B cell (primary cell): ENCODE results near the gene PRDM4. TPM values are rescaled to one million over a fixed set of nuclear protein-coding genes. Genes with fewer than 3 reads are reported as not detected.
A peak's percentile ranks its signal among the peaks of the same experiment; 100 is the strongest.

Source experiments
- ATAC-seq: fragments of 200-7000 bp; cut with Tn5 transposase; one replicate; pipeline ENCODE4 v1.10.0; 2021; ENCODE audit warnings: low read depth, mild to moderate bottlenecking, moderate number of reproducible peaks, moderate library complexity
- CTCF ChIA-PET: fragments of 350-600 bp; sonication (Branson Sonifier 250); formaldehyde crosslinking; loops from one replicate; lab custom pipeline; 2021; ENCODE audit warnings: antibody characterized with exemption, inconsistent platforms; lab: Charles Lee
- POLR2A ChIA-PET: fragments of 350-600 bp; sonication (Branson Sonifier 250); formaldehyde crosslinking; loops from one replicate; lab custom pipeline; 2021; ENCODE audit warnings: antibody characterized with exemption; lab: Charles Lee
- DNase-seq: peaks from one replicate; pipeline ENCODE4 v3.0.0; 2013
- H2AFZ ChIP-seq: 2 replicates; pipeline ENCODE4 v1.6.1; 2012; ENCODE audit warnings: mild to moderate bottlenecking, low read depth, low read length; ENCODE audit not compliant: insufficient read depth, poor library complexity, severe bottlenecking
- H3K27ac ChIP-seq, 2 donors: 1 replicate in 1 of 2; 2 replicates in 1 of 2; pipeline ENCODE4 v1.5.1; 2012 to 2013; ENCODE audit warnings: low read length in 2 of 2, mild to moderate bottlenecking in 2 of 2, moderate library complexity in 1 of 2
- H3K27me3 ChIP-seq, 4 experiments: fragments of 200-600 bp in 1 of 4; sonication (generic) in 1 of 4; replicated peaks in 1 of 4; 1 replicate in 2 of 4; 2 replicates in 2 of 4; pipeline versions ENCODE4 v1.6.1 to v1.7.0; 2013 to 2016; ENCODE audit warnings: low read length in 3 of 4, mild to moderate bottlenecking in 2 of 4, mixed read lengths in 1 of 4, moderate library complexity in 1 of 4; ENCODE audit not compliant: insufficient read depth in 4 of 4, control insufficient read depth in 3 of 4; ENCODE audit errors: control extremely low read depth in 1 of 4
- H3K36me3 ChIP-seq, 2 experiments: replicated peaks in 1 of 2; 1 replicate in 1 of 2; 2 replicates in 1 of 2; pipeline versions ENCODE4 v1.6.1 to v1.7.1; 2013; ENCODE audit warnings: low read length in 1 of 2; ENCODE audit not compliant: insufficient read depth in 2 of 2, control insufficient read depth in 1 of 2; ENCODE audit errors: control extremely low read depth in 1 of 2, extremely low read depth in 1 of 2
- H3K4me1 ChIP-seq, 2 donors: fragments of 200-600 bp in 1 of 2; sonication (generic) in 1 of 2; 1 replicate in 1 of 2; 2 replicates in 1 of 2; pipeline versions ENCODE4 v1.5.1 to v1.6.1; 2013 to 2017; ENCODE audit warnings: low read length in 2 of 2; ENCODE audit not compliant: control insufficient read depth in 2 of 2, insufficient read depth in 2 of 2
- H3K4me2 ChIP-seq: replicated peaks from 2 replicates; pipeline ENCODE3; 2012; ENCODE audit warnings: mild to moderate bottlenecking, low read depth, low read length; ENCODE audit not compliant: poor library complexity, severe bottlenecking
- H3K4me3 ChIP-seq, 5 experiments: fragments of 200-600 bp in 1 of 5; sonication (generic) in 1 of 5; 1 replicate in 3 of 5; 2 replicates in 2 of 5; pipeline versions ENCODE4 v1.5.1 to v1.7.0; 2011 to 2016; ENCODE audit warnings: low read length in 4 of 5, mild to moderate bottlenecking in 4 of 5, low read depth in 2 of 5, control low read depth in 1 of 5, moderate library complexity in 1 of 5; ENCODE audit not compliant: insufficient read depth in 1 of 5; ENCODE audit errors: control extremely low read depth in 1 of 5, extremely low read depth in 1 of 5
- H3K79me2 ChIP-seq: fragments of 200-600 bp; sonication (generic); one replicate; pipeline ENCODE4 v1.6.0; 2016; ENCODE audit warnings: low read length; ENCODE audit not compliant: control insufficient read depth, insufficient read depth
- H3K9ac ChIP-seq: fragments of 200-600 bp; sonication (generic); 2 replicates; pipeline ENCODE4 v1.6.1; 2017; ENCODE audit warnings: mild to moderate bottlenecking, low read length, moderate library complexity
- H3K9me3 ChIP-seq, 3 donors: one replicate each; pipeline versions ENCODE4 v1.6.1 to v1.7.1; 2013; ENCODE audit warnings: low read length in 2 of 3; ENCODE audit not compliant: control insufficient read depth in 2 of 3, insufficient read depth in 1 of 3; ENCODE audit errors: control extremely low read depth in 1 of 3
- H4K20me1 ChIP-seq: 2 replicates; pipeline ENCODE4 v1.6.0; 2012; ENCODE audit warnings: mild to moderate bottlenecking, low read length; ENCODE audit not compliant: insufficient read depth, control insufficient read depth, poor library complexity, severe bottlenecking
- H3K27ac Mint-ChIP-seq: one replicate; pipeline ENCODE4 v1.8.0; 2021; ENCODE audit warnings: mixed read lengths
- H3K27me3 Mint-ChIP-seq: one replicate; pipeline ENCODE4 v1.8.0; 2021; ENCODE audit warnings: mixed read lengths
- H3K4me1 Mint-ChIP-seq: one replicate; pipeline ENCODE4 v1.8.0; 2021; ENCODE audit warnings: mixed read lengths
- H3K4me3 Mint-ChIP-seq: one replicate; pipeline ENCODE4 v1.8.0; 2021; ENCODE audit warnings: mixed read lengths
- H3K9me3 Mint-ChIP-seq: one replicate; pipeline ENCODE4 v1.8.0; 2022; ENCODE audit warnings: mixed read lengths; ENCODE audit not compliant: insufficient read depth
- CTCF ChIP-seq: fragments of 200-600 bp; IDR thresholded peaks from one replicate; pipeline ENCODE4 v1.8.0; 2022; ENCODE audit warnings: antibody characterized with exemption, mild to moderate bottlenecking
- EZH2 ChIP-seq: IDR thresholded peaks from 2 replicates; pipeline ENCODE4 v1.6.1; 2012; ENCODE audit warnings: borderline replicate concordance, low read depth, mild to moderate bottlenecking, moderate library complexity, low read length; ENCODE audit not compliant: insufficient read depth, poor library complexity, severe bottlenecking
- WGBS: methylation state at CpG from one replicate; pipeline ENCODE4 v1.1.5; 2013; ENCODE audit warnings: missing lambda C conversion rate; ENCODE audit not compliant: insufficient coverage; 5-methylcytosine and 5-hydroxymethylcytosine counted together
- intact Hi-C: fragments of 100-400 bp; cut with micrococcal nuclease; formaldehyde crosslinking; loops from one replicate; pipeline ENCODE4 v1.10.0; 2022
- polyA plus RNA-seq: library from polyadenylated mRNA; depleted of rRNA; stranded (reverse); fragments of >200 nt; gene quantifications from 2 replicates; pipeline ENCODE4 v1.2.3, GENCODE V29; 2012
- total RNA-seq, 2 donors: library from RNA; stranded (reverse); fragments of 120-200 nt in 1 of 2; gene quantifications; 1 replicate in 1 of 2; 2 replicates in 1 of 2; pipeline versions ENCODE4 v1.2.3 to v1.2.4, GENCODE V29; 2013 to 2022

PRDM4 gene
- total and polyA plus RNA-seq, 2 donors (not counting 1 experiment from before 2014, with no cell fraction given), result 50.1 to 117 TPM

- peaks cover 28% of the 10 kb centered on the region for H3K4me1 Mint-ChIP-seq
Measured at GRCh38 chr12:107704041-107704440, 56.9 kb downstream of the PRDM4 start.

More at GRCh38 chr12:107704041-107704440, 56.9 kb downstream of the PRDM4 start:
- WGBS, result 81% methylated on average over 3 of the region's 5 CpGs
- Mint-ChIP-seq H3K4me3 (no peak overlapping the region), H3K9me3 (peaks cover 4% of the 10 kb centered on the region), H3K27me3 (no peaks in the 10 kb centered on the region), H3K27ac (peak overlapping the region; percentile 47)
- Histone ChIP-seq H3K27ac (peak overlapping the region; percentile 67 to 74), H3K9me3 (peaks cover 4 to 10% (median 4%) of the 10 kb centered on the region in 3 donors), H4K20me1 (peaks cover 5% of the 10 kb centered on the region), H3K27me3 (no peaks in the 10 kb centered on the region), H3K79me2 (no peaks in the 10 kb centered on the region), H3K4me3 (no peak overlapping the region), H3K36me3 (peaks cover 29 to 77% of the 10 kb centered on the region in 2 experiments), H2AFZ (no peak overlapping the region), H3K4me2 (no peak overlapping the region), H3K9ac (no peak overlapping the region), H3K4me1 (peaks cover 11 to 19% of the 10 kb centered on the region in 2 donors)
- CTCF ChIA-PET, result no interaction called here
- DNase-seq, result no peak
- POLR2A ChIA-PET, result no interaction called here
- intact Hi-C loops, result no loop called here
- ATAC-seq, result no peak
- TF ChIP-seq EZH2, result no peak
- no peak for TF ChIP-seq CTCF
